Stimulated activated CD4-positive, alpha-beta T cell treated with anti-CD3 and anti-CD28 coated beads, Interleukin-4, amount 100 ng/mL, for 4 hours (primary cell): ENCODE data around the gene PARD3.
"Not testable (repeated sequence)": the region's sequence is repeated elsewhere in the genome, so short reads cannot be mapped to it uniquely, and the experiment has no call there.

ENCODE experiments used
- DNase-seq, 2 experiments: peaks; one replicate each; pipeline ENCODE4 v3.0.0-alpha.2; 2020

Gene PARD3

GRCh38 chr10:34795334-34795733 lies 19.8 kb downstream of the PARD3 start:
- no peak for DNase-seq

- no peak for DNase-seq
Measured at GRCh38 chr10:34794835-34795234, 20.3 kb downstream of the PARD3 start.

- DNase-seq = not testable (repeated sequence)
Measured at GRCh38 chr10:34793581-34793980, 21.5 kb downstream of the PARD3 start.

GRCh38 chr10:34792881-34793280 lies 22.2 kb downstream of the PARD3 start:
- DNase-seq = no peak

- no peak for DNase-seq
Measured at GRCh38 chr10:34791947-34792346, 23.1 kb downstream of the PARD3 start.

GRCh38 chr10:34791228-34791627 lies 23.9 kb downstream of the PARD3 start:
- no peak for DNase-seq

- no peak for DNase-seq
Measured at GRCh38 chr10:34789966-34790506, 25.1 kb downstream of the PARD3 start.

GRCh38 chr10:34786464-34786863 lies 28.6 kb downstream of the PARD3 start:
- DNase-seq = no peak

GRCh38 chr10:34781711-34782110 lies 33.4 kb downstream of the PARD3 start:
- no peak for DNase-seq

GRCh38 chr10:34780818-34781380 lies 34.2 kb downstream of the PARD3 start:
- DNase-seq = no peak

GRCh38 chr10:34778237-34778636 lies 36.9 kb downstream of the PARD3 start:
- no peak for DNase-seq

- no peak for DNase-seq
Measured at GRCh38 chr10:34776090-34776690, 38.9 kb downstream of the PARD3 start.

GRCh38 chr10:34775044-34775637 lies 40.0 kb downstream of the PARD3 start:
- no peak for DNase-seq

GRCh38 chr10:34773636-34774630 lies 41.2 kb downstream of the PARD3 start:
- DNase-seq = no peak

- DNase-seq = no peak
Measured at GRCh38 chr10:34771525-34771924, 43.6 kb downstream of the PARD3 start.

- no peak for DNase-seq
Measured at GRCh38 chr10:34771106-34771505, 44.0 kb downstream of the PARD3 start.

- DNase-seq = no peak
Measured at GRCh38 chr10:34769899-34770298, 45.2 kb downstream of the PARD3 start.

- DNase-seq = no peak
Measured at GRCh38 chr10:34768972-34769330, 46.1 kb downstream of the PARD3 start.

- DNase-seq = no peak
Measured at GRCh38 chr10:34768261-34768971, 46.7 kb downstream of the PARD3 start.

- DNase-seq = no peak
Measured at GRCh38 chr10:34766811-34767494, 48.1 kb downstream of the PARD3 start.

- DNase-seq = no peak
Measured at GRCh38 chr10:34766266-34766600, 48.9 kb downstream of the PARD3 start.

- no peak for DNase-seq
Measured at GRCh38 chr10:34764472-34764946, 50.6 kb downstream of the PARD3 start.
